Stimulated activated naive CD4-positive, alpha-beta T cell treated with Interleukin-2 at 50 U/mL for 16 hours (primary cell): ENCODE measurements around the gene ALK.

Experiments
- DNase-seq: peaks from one replicate; lab custom pipeline; 2025; lab: John Stamatoyannopoulos, UW

ALK gene

GRCh38 chr2:29902356-29902755 is 19.0 kb downstream of the ALK start:
- no peak for DNase-seq

DNA sequence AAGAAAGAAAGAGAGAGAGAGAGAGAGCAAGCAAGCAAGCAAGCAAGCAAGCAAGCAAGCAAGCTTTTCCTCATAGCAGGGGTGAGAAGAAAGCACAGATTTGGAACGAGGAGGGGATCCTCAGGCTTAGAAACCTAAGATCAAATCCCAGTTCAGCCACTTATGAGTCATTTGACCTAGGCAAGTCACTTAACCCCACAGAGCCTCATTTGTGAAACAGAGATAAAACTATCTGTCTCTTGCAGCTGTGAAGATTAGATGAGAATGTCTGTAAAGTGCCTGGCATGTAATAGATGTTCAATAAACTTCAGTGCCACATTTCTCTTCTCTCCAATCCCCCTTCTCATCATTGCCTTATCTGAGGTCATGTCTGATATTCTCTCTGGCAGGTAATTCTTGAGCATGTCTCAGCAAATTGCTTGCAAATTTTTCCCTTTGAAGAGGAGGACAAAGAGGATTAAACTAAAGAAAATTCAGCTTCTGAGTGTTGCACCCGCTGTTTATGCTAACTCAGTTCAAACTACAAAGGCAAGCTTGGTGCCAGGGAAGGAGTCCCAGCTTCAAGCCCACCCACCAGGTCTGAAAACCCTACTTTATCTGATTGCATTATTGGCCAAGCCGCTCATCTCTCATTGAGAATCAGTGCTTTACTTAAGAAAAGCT is 20.3 kb downstream of the ALK start:
- no peak for DNase-seq

DNA sequence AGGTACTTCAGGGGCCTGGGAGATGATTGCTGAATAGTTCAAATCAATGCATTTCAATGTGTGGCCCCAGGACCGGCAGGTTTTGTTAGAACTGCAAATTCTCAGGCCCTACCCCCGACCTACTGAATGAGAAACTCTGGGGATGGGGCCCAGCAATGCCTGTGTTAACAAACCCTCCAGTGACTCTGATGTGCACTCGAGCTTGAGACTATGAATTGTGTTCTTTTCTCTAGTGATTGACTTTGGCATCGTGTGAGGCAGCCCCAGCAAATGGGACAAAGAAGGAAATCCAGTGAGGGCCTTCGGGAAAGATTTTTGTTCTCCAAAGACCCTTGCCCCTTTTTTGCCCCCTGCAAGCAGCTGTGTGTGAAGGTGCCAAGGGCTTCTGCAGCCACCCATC is 22.4 kb downstream of the ALK start:
- DNase-seq = no peak

GRCh38 chr2:29894822-29895614 is 26.4 kb downstream of the ALK start:
- no peak for DNase-seq

- no peak for DNase-seq
Measured at GRCh38 chr2:29892585-29893259, 28.7 kb downstream of the ALK start.

- DNase-seq = no peak
Measured at GRCh38 chr2:29881089-29881730, 40.2 kb downstream of the ALK start.

GRCh38 chr2:29880084-29880483 is 41.3 kb downstream of the ALK start:
- DNase-seq = no peak

DNA sequence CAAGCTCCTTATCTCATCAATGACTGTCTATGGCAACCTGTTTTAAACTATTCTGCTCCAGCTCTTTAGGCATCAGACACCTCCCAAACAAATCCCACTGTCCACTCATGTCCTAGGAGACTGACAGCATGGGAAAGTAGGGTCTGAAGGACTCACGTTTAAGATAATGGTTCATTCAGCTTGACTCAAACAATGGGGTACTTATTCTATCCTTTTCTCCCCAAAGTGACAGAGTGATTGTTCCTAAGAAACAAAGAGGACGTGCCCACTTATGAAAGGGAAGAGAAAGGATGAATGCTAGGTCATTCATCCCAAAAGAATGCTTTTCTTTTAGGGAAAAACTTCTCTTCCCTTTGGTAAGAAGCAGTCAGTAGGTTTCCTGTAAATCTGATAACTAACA is 41.9 kb downstream of the ALK start:
- DNase-seq = no peak

DNA sequence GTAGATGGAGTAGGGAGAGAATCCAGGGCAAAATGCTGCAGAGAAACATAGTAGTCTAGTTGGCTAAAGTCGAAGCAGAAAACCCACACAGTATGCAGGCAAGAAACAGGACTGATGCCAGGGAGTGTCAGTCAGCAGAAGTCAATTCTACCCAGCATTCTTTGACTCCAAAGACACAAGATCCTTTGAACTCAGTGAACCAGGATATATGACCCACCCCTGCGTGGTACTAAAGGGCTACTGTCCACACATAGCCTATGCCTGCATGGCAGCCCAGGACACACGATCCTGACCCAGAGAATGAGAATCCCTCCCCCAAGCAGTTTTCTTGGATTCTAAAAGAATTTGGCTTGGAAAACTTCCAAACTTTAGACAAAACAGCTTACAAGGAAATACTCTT is 42.5 kb downstream of the ALK start:
- no peak for DNase-seq

GRCh38 chr2:29876374-29876773 is 45.0 kb downstream of the ALK start:
- no peak for DNase-seq

- DNase-seq = no peak
Measured at GRCh38 chr2:29874745-29875144, 46.6 kb downstream of the ALK start.

- no peak for DNase-seq
Measured at GRCh38 chr2:29872870-29873269, 48.5 kb downstream of the ALK start.

DNA sequence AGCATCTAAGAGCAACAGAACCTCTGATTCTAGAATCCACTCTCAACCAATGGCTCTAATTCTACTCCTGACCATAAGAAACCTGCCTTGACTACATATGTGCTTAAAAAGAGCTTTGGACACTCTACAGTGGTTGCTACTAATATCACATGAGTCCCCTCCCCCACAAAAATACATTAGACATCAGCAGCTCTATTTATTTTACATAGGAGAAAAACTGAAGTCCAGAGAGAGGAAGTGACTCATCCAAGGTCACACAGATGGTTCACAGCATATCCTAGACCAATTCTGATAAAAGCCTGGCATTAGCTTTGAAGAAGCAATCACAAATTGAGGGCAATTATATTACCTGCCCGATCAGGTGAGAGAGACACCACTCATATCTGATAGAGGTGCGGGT is 49.8 kb downstream of the ALK start:
- no peak for DNase-seq

DNA sequence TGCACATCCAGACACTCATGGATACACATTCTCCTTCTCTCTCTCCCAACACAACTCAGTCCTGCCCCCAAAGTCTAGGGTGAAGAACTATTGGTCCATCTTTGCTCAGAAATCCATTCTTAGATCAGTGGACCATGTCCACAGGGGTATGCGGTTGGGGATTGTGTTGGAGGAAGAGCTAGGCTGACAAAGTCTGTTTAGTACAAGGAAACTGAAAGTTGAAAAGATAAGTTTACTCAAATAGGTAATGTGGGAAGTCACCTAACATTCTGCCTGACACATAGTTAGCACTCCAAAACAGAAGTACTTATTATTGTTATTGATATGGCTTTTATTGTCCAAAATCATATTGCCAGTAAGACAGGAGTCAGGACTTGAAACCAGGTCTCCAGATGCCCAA is 55.9 kb downstream of the ALK start:
- DNase-seq = no peak

GRCh38 chr2:29864988-29865387 is 56.4 kb downstream of the ALK start:
- no peak for DNase-seq

- no peak for DNase-seq
Measured at GRCh38 chr2:29855924-29856639, 65.3 kb downstream of the ALK start.

- DNase-seq = no peak
Measured at GRCh38 chr2:29850794-29851193, 70.6 kb downstream of the ALK start.

- DNase-seq = no peak
Measured at GRCh38 chr2:29848566-29849310, 72.6 kb downstream of the ALK start.

DNA sequence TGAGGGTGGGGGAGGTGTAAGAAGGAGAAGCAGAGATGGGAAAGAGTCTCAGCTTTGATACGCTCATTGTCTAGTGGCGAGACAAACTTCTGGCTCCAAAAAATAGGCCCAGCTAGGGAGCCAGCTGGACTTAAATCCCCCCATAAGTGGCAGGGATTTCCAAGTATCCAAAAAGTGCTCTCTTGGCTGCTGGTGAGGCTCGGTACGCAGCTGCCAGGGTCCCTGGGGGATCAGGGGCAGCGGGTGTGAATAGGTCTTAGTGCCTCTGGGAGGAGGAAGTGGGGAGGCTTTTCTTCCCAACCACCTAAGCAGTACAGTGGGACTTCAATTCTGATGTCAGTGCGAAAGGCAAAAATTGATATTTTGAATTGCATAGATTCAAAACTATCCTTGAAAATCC is 73.5 kb downstream of the ALK start:
- no peak for DNase-seq

DNA sequence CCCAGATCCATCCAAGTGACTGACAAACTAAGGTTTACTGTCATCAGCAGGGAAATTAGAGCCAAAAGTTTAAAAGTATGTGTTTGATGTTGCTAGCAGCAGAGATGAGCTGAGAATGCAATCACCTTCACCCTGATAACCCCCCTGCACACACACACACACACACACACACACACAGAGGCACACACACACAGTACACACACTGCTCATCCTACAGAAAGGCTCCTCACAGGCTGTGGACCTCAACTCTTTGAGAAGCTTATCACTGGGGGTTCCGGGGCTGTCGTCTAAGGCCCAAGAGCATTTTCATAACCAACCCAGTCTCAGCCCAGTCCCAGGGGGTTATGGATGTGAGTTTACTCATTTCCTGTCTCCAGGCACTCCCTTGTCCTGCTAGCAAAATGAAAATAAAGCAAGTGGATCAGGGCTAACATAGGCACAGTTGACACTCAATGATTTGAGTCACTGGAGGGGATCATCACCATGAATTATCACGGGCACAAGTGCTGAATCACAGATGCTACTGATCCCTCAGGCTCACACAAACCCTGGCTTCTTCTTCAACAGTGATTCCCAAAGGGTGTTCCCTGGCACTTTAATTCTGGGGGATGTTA is 76.6 kb downstream of the ALK start:
- no peak for DNase-seq
